ENCODE data around the gene BRMS1. TPM values are rescaled to one million over a fixed set of nuclear protein-coding genes. Genes with fewer than 3 reads are reported as not detected.

Gene BRMS1
- total and polyA plus RNA-seq, 2 donors, result 43.1 to 63.0 TPM

- WGBS, result 85% methylated on average over 4 of the region's 4 CpGs
Measured at GRCh38 chr11:66293352-66293751, 51.6 kb downstream of the BRMS1 start.

GRCh38 chr11:66292543-66293332 lies 52.2 kb downstream of the BRMS1 start:
- H3K4me3 ChIP-seq (ENCODE audit: low read length in 2 of 2), result no peak overlapping the region
- peaks cover 22 to 31% of the 10 kb centered on the region in 2 donors for H3K4me1 ChIP-seq (ENCODE audit: control insufficient read depth in 2 of 2, insufficient read depth in 2 of 2, low read length in 2 of 2)
- no peak overlapping the region for H3K27ac ChIP-seq (ENCODE audit: low read depth in 1 of 2, low read length in 1 of 2)
- peaks cover 43 to 76% of the 10 kb centered on the region in 2 donors for H3K27me3 ChIP-seq (ENCODE audit: control insufficient read depth in 2 of 2, insufficient read depth in 1 of 2, low read length in 1 of 2)
- WGBS, result 61% methylated on average over 17 of the region's 17 CpGs
- no peaks in the 10 kb centered on the region for H3K36me3 ChIP-seq (ENCODE audit: control insufficient read depth in 2 of 2, insufficient read depth in 2 of 2, low read length in 1 of 2)
- no peak for DNase-seq (ENCODE audit: low read depth in 6 of 9, low spot score in 9 of 9)
- H3K9me3 ChIP-seq (ENCODE audit: control insufficient read depth in 2 of 2, insufficient read depth in 1 of 2, low read length in 1 of 2), result peaks cover 0 to 10% of the 10 kb centered on the region in 2 donors

More at GRCh38 chr11:66293352-66293751, 51.6 kb downstream of the BRMS1 start:
- H3K4me3 ChIP-seq (ENCODE audit: low read length in 2 of 2), result no peak overlapping the region
- no peak for DNase-seq (ENCODE audit: low read depth in 6 of 9, low spot score in 9 of 9)
- H3K4me1 ChIP-seq (ENCODE audit: control insufficient read depth in 2 of 2, insufficient read depth in 2 of 2, low read length in 2 of 2), result peaks cover 16 to 24% of the 10 kb centered on the region in 2 donors
- no peaks in the 10 kb centered on the region for H3K36me3 ChIP-seq (ENCODE audit: control insufficient read depth in 2 of 2, insufficient read depth in 2 of 2, low read length in 1 of 2)
- H3K27ac ChIP-seq (ENCODE audit: low read depth in 1 of 2, low read length in 1 of 2), result no peak overlapping the region
- H3K9me3 ChIP-seq (ENCODE audit: control insufficient read depth in 2 of 2, insufficient read depth in 1 of 2, low read length in 1 of 2), result peaks cover 0 to 10% of the 10 kb centered on the region in 2 donors
- H3K27me3 ChIP-seq (ENCODE audit: control insufficient read depth in 2 of 2, insufficient read depth in 1 of 2, low read length in 1 of 2), result peaks cover 43 to 81% of the 10 kb centered on the region in 2 donors

GRCh38 chr11:66291706-66292542 lies 53.0 kb downstream of the BRMS1 start, which contains the start of gene TMEM151A:
TMEM151A (plus strand) TSS chr11:66291894; CDS start chr11:66292014, 120 bp downstream.
- DNase-seq (ENCODE audit: low read depth in 6 of 9, low spot score in 9 of 9), result no peak
- H3K4me1 ChIP-seq (ENCODE audit: control insufficient read depth in 2 of 2, insufficient read depth in 2 of 2, low read length in 2 of 2), result peaks cover 22 to 35% of the 10 kb centered on the region in 2 donors
- no peak within 1 kb of the TSS for H3K27ac ChIP-seq (ENCODE audit: low read depth in 1 of 2, low read length in 1 of 2)
- WGBS, result 3% methylated on average over 95 of the region's 95 CpGs
- H3K27me3 ChIP-seq (ENCODE audit: control insufficient read depth in 2 of 2, insufficient read depth in 1 of 2, low read length in 1 of 2), result peaks cover 43 to 68% of the 10 kb centered on the region in 2 donors
- H3K36me3 ChIP-seq (ENCODE audit: control insufficient read depth in 2 of 2, insufficient read depth in 2 of 2, low read length in 1 of 2), result peaks cover under 1 to 1% of the 10 kb centered on the region in 2 donors
- peaks cover 0 to 10% of the 10 kb centered on the region in 2 donors for H3K9me3 ChIP-seq (ENCODE audit: control insufficient read depth in 2 of 2, insufficient read depth in 1 of 2, low read length in 1 of 2)
- H3K4me3 ChIP-seq (ENCODE audit: low read length in 2 of 2), result peak within 1 kb of the TSS in 1 of 2 donors; percentile 48

GRCh38 chr11:66291303-66291705 lies 53.6 kb downstream of the BRMS1 start:
- H3K27me3 ChIP-seq (ENCODE audit: control insufficient read depth in 2 of 2, insufficient read depth in 1 of 2, low read length in 1 of 2), result peaks cover 43 to 62% of the 10 kb centered on the region in 2 donors
- peaks cover 22 to 35% of the 10 kb centered on the region in 2 donors for H3K4me1 ChIP-seq (ENCODE audit: control insufficient read depth in 2 of 2, insufficient read depth in 2 of 2, low read length in 2 of 2)
- DNase-seq (ENCODE audit: low read depth in 6 of 9, low spot score in 9 of 9), result no peak
- peak overlapping the region in 1 of 2 donors; percentile 48 for H3K4me3 ChIP-seq (ENCODE audit: low read length in 2 of 2)
- H3K36me3 ChIP-seq (ENCODE audit: control insufficient read depth in 2 of 2, insufficient read depth in 2 of 2, low read length in 1 of 2), result peaks cover 4% of the 10 kb centered on the region in 2 donors
- no peak overlapping the region for H3K27ac ChIP-seq (ENCODE audit: low read depth in 1 of 2, low read length in 1 of 2)
- peaks cover 0 to 10% of the 10 kb centered on the region in 2 donors for H3K9me3 ChIP-seq (ENCODE audit: control insufficient read depth in 2 of 2, insufficient read depth in 1 of 2, low read length in 1 of 2)
- whole genome bisulfite sequencing, result 22% methylated on average over 16 of the region's 16 CpGs

GRCh38 chr11:66290330-66290621 lies 54.6 kb downstream of the BRMS1 start:
- no peak overlapping the region for H3K27ac ChIP-seq (ENCODE audit: low read depth in 1 of 2, low read length in 1 of 2)
- peaks cover 0 to 10% of the 10 kb centered on the region in 2 donors for H3K9me3 ChIP-seq (ENCODE audit: control insufficient read depth in 2 of 2, insufficient read depth in 1 of 2, low read length in 1 of 2)
- H3K36me3 ChIP-seq (ENCODE audit: control insufficient read depth in 2 of 2, insufficient read depth in 2 of 2, low read length in 1 of 2), result peaks cover 4 to 11% of the 10 kb centered on the region in 2 donors
- no peak for DNase-seq (ENCODE audit: low read depth in 6 of 9, low spot score in 9 of 9)
- WGBS, result 83% methylated on average over 2 of the region's 2 CpGs
- H3K4me1 ChIP-seq (ENCODE audit: control insufficient read depth in 2 of 2, insufficient read depth in 2 of 2, low read length in 2 of 2), result peaks cover 22 to 35% of the 10 kb centered on the region in 2 donors
- H3K4me3 ChIP-seq (ENCODE audit: low read length in 2 of 2), result no peak overlapping the region
- H3K27me3 ChIP-seq (ENCODE audit: control insufficient read depth in 2 of 2, insufficient read depth in 1 of 2, low read length in 1 of 2), result peaks cover 42 to 54% of the 10 kb centered on the region in 2 donors

- WGBS, result 12% methylated on average over 36 of the region's 36 CpGs
- DNase-seq (ENCODE audit: low read depth in 6 of 9, low spot score in 9 of 9), result peak in 7 of 9 donors; percentile 48 to 90 (median 72)
Measured at GRCh38 chr11:66289548-66290329, 55.2 kb downstream of the BRMS1 start.

GRCh38 chr11:66288671-66289547 lies 56.0 kb downstream of the BRMS1 start, which contains the start of gene YIF1A:
YIF1A (minus strand) TSS chr11:66289143; CDS start chr11:66288985, 158 bp downstream.
- peak; percentile 93 to 99 (median 97) for DNase-seq (ENCODE audit: low read depth in 6 of 9, low spot score in 9 of 9)
- H3K27me3 ChIP-seq (ENCODE audit: control insufficient read depth in 2 of 2, insufficient read depth in 1 of 2, low read length in 1 of 2), result peaks cover 33 to 44% of the 10 kb centered on the region in 2 donors
- H3K4me3 ChIP-seq (ENCODE audit: low read length in 2 of 2), result peak within 1 kb of the TSS; percentile 63 to 75
- H3K4me1 ChIP-seq (ENCODE audit: control insufficient read depth in 2 of 2, insufficient read depth in 2 of 2, low read length in 2 of 2), result peaks cover 22 to 35% of the 10 kb centered on the region in 2 donors
- peaks cover 0 to 10% of the 10 kb centered on the region in 2 donors for H3K9me3 ChIP-seq (ENCODE audit: control insufficient read depth in 2 of 2, insufficient read depth in 1 of 2, low read length in 1 of 2)
- H3K27ac ChIP-seq (ENCODE audit: low read depth in 1 of 2, low read length in 1 of 2), result peak within 1 kb of the TSS; percentile 88 to 97
- peaks cover 17 to 24% of the 10 kb centered on the region in 2 donors for H3K36me3 ChIP-seq (ENCODE audit: control insufficient read depth in 2 of 2, insufficient read depth in 2 of 2, low read length in 1 of 2)
- under 1% methylated on average over 87 of the region's 87 CpGs for WGBS

More at GRCh38 chr11:66289548-66290329, 55.2 kb downstream of the BRMS1 start:
- Histone ChIP-seq H3K27me3 (ENCODE audit: control insufficient read depth in 2 of 2, insufficient read depth in 1 of 2, low read length in 1 of 2) (peaks cover 38 to 53% of the 10 kb centered on the region in 2 donors), H3K27ac (ENCODE audit: low read depth in 1 of 2, low read length in 1 of 2) (peak overlapping the region; percentile 88 to 97), H3K36me3 (ENCODE audit: control insufficient read depth in 2 of 2, insufficient read depth in 2 of 2, low read length in 1 of 2) (peaks cover 8 to 17% of the 10 kb centered on the region in 2 donors), H3K4me1 (ENCODE audit: control insufficient read depth in 2 of 2, insufficient read depth in 2 of 2, low read length in 2 of 2) (peaks cover 22 to 35% of the 10 kb centered on the region in 2 donors), H3K4me3 (ENCODE audit: low read length in 2 of 2) (peak overlapping the region; percentile 63 to 73), H3K9me3 (ENCODE audit: control insufficient read depth in 2 of 2, insufficient read depth in 1 of 2, low read length in 1 of 2) (peaks cover 0 to 10% of the 10 kb centered on the region in 2 donors)
